ENCODE results near the gene ATG7. TPM values are rescaled to one million over a fixed set of nuclear protein-coding genes. Genes with fewer than 3 reads are reported as not detected.
A peak's percentile ranks its signal among the peaks of the same experiment; 100 is the strongest.

ATG7 gene
- total RNA-seq, 8 experiments from 2014 or later = 16.9 to 39.4 (median 24.8) TPM

DNA sequence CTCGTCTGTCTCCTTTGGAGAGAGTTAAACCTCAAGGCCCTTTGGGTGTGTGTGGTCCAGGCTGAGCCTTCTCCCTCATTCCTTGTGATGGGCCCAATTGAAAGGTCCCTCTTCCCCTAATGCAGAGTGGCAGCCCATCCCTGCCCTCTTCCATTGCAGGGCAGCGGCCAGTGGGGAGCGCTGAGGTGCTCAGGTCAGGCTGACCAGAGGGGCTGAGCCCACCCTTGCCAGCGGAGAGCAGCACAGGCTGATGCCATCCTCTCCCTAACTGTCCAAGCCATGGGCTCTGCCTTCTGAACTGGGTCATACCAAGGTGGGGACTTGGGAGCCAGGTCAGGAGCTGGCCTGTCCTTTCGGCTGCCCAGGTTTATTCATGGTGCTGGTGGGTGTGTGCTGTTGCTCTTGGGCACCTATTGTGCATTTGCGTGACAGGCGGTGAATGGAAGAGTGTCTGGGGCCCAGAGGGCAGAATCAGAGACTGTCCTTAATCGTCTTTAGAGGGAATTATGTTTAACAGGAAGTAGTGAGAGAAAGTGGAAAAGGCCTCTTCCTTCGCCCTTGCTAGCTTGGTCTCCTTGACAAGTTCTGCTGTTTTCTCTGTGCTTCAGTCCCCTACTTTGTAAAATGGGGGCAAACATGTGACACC, 274.6 kb downstream of the ATG7 start:
- in situ Hi-C loops (cut with MboI; ENCODE audit: low pct_unique_long_range_greater_than_20kb in 2 of 9, low sequenced_read_pairs in 9 of 9, unreplicated experiment in 9 of 9) = no loop called here
- WGBS, 10 experiments = 80 to 100% (median 94%) methylated on average over 1 to 6 of the region's 9 CpGs; no CpG with 5 or more reads in 3 of the 10 experiments
- ATAC-seq (replicated peaks in 6 of 8) = no peak
- peaks cover 0 to 18% of the 10 kb centered on the region in 2 donors for H3K4me1 ChIP-seq (replicated peaks in 1 of 2)
- no peak overlapping the region for H3K4me3 ChIP-seq
- H3K27ac ChIP-seq = no peak overlapping the region

- Histone ChIP-seq H3K4me1 (replicated peaks in 1 of 2) (peaks cover 0 to 18% of the 10 kb centered on the region in 2 donors), H3K4me3 (no peak overlapping the region), H3K27ac (no peak overlapping the region)
- in situ Hi-C loops (cut with MboI; ENCODE audit: low pct_unique_long_range_greater_than_20kb in 2 of 9, low sequenced_read_pairs in 9 of 9, unreplicated experiment in 9 of 9) = no loop called here
- ATAC-seq (replicated peaks in 6 of 8) = no peak
- 57 to 100% (median 85%) methylated on average over 1 to 2 of the region's 2 CpGs; no CpG with 5 or more reads in 1 of the 10 experiments for WGBS, 10 experiments
Measured at GRCh38 chr3:11547498-11547897, 275.3 kb downstream of the ATG7 start.

- Histone ChIP-seq H3K27ac (no peak overlapping the region), H3K4me3 (no peak overlapping the region), H3K4me1 (replicated peaks in 1 of 2) (peaks cover 0 to 14% of the 10 kb centered on the region in 2 donors)
- WGBS, 10 experiments = 20 to 100% (median 83%) methylated on average over 1 to 7 of the region's 7 CpGs; no CpG with 5 or more reads in 1 of the 10 experiments
- in situ Hi-C loops (cut with MboI; ENCODE audit: low pct_unique_long_range_greater_than_20kb in 2 of 9, low sequenced_read_pairs in 9 of 9, unreplicated experiment in 9 of 9) = no loop called here
- peak in 2 of 8 experiments; percentile 20 to 22 for ATAC-seq (replicated peaks in 6 of 8)
Measured at GRCh38 chr3:11548721-11549131, 276.5 kb downstream of the ATG7 start.

- no peak overlapping the region for H3K27ac ChIP-seq
- WGBS, 10 experiments = 12 to 100% (median 82%) methylated on average over 1 to 8 of the region's 9 CpGs; no CpG with 5 or more reads in 1 of the 10 experiments
- peaks cover 0 to 6% of the 10 kb centered on the region in 2 donors for H3K4me1 ChIP-seq (replicated peaks in 1 of 2)
- in situ Hi-C loops (cut with MboI; ENCODE audit: low pct_unique_long_range_greater_than_20kb in 2 of 9, low sequenced_read_pairs in 9 of 9, unreplicated experiment in 9 of 9) = no loop called here
- ATAC-seq (replicated peaks in 6 of 8) = peak in 1 of 8 experiments; percentile 7
- no peak overlapping the region for H3K4me3 ChIP-seq
Measured at GRCh38 chr3:11549580-11550140, 277.5 kb downstream of the ATG7 start.

DNA sequence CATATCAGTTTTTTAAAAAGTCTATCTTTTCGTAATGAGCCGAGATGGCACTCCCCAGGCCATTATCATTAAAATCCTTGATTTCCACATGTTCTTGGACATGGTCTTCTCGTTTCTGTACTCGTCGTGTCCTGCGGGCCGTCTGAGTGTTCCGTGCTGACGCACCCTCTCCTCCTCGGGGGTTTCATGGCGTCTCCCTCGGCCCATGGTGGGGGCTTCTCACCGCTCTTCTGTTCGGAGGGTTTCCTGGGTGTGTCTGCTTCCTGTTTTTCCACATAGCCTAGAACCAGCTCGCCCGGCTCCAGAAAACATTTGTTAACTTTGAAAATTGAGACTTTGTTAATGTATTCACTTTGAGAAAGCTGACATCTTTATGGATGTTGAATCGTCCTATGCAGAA, 278.8 kb downstream of the ATG7 start:
- Histone ChIP-seq H3K4me3 (no peak overlapping the region), H3K27ac (no peak overlapping the region), H3K4me1 (replicated peaks in 1 of 2) (peaks cover 3 to 6% of the 10 kb centered on the region in 2 donors)
- in situ Hi-C loops (cut with MboI; ENCODE audit: low pct_unique_long_range_greater_than_20kb in 2 of 9, low sequenced_read_pairs in 9 of 9, unreplicated experiment in 9 of 9) = no loop called here
- 5 to 100% (median 93%) methylated on average over 2 to 15 of the region's 17 CpGs for WGBS, 10 experiments
- ATAC-seq (replicated peaks in 6 of 8) = peak in 3 of 8 experiments; percentile 41 to 51 (median 48)

DNA sequence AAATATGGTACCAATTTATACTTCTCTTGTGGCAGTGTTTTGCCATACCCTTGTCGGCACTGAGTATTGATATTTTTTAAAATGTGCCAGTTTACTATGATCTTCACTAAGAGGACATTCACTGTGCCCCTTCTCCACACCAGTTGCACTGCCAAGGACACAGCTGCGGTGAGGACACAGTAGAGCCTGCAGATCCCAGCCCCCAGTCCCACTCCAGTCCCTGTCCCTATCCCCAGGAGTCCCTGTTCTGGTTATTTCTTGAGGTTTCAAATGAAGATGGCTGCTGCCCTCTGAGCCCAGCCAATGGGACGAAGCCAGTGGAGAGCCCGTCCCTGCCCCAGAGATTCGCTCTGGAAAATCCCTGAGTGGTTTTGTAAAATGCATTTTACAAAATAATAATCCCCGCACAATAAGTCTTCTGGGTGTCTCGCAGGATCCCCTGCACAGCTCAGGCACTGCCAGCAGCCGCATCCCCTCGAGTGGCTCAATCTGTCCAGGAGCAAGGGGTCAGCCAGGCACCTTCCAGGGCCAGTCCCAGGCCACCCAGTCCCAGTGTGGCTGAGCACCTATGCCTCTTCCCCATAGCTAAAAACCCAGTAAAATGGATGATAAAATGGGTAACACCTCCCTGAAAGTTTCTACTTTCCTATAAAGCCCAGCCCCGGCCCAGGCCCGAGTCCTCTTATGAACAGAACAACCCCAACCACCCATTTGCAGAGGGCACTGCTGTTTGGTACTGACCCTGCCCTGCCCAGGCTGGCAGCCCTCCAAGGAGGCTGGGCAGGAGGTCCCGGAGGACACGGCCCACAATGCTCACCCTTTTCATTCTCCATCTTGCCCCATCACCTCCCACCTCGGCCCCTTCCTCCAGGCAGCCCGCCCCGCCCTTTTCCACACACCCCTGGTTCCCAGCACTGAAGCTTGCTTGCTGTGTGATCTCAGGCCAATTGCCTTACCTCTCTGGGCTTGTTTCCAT, 280.4 kb downstream of the ATG7 start:
- in situ Hi-C loops (cut with MboI; ENCODE audit: low pct_unique_long_range_greater_than_20kb in 2 of 9, low sequenced_read_pairs in 9 of 9, unreplicated experiment in 9 of 9) = no loop called here
- Histone ChIP-seq H3K4me3 (no peak overlapping the region), H3K27ac (no peak overlapping the region), H3K4me1 (replicated peaks in 1 of 2) (peaks cover 18 to 22% of the 10 kb centered on the region in 2 donors)
- no peak for ATAC-seq (replicated peaks in 6 of 8)
- 60 to 100% (median 80%) methylated on average over 1 to 6 of the region's 16 CpGs; no CpG with 5 or more reads in 1 of the 10 experiments for WGBS, 10 experiments

DNA sequence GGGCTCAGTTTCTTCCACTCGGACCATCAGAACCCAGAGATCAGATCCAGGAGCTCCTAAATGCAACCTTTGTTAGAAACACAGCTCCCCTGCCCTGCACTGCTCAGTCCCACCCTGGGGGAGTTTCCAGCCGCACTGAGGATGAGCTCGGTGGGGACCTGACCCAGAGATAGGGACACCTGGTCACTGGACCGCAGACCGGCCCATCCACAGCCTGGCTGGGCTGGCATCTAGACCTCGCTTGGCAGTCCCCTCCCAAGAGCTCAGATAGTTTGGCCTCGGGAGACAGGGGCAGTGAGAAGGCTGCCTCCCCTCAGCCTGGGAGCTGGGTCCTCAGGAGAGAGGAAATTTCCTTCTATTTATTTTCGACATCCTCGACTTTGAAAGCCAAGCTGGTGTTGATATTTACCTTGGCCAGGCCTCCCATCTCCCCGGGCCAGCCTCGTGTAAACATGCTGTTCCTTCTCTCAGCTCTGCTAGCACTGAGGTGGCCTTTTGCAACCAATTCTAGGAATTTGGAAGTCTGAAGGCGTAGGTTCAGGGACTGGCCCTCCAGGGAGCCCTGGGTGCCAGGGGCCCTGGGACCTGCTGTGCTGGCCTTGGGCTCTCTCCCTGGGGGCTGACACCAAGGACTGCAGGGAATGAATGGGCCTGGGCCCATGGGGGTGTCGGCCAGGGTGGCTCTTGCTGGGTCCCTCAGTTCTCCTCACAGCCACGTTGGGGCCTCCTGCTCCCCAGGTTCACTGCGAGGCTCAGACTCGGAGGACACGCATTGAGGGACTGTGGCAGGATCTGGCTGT, 281.4 kb downstream of the ATG7 start:
- 0 to 100% (median 87%) methylated on average over 1 to 7 of the region's 17 CpGs; no CpG with 5 or more reads in 1 of the 10 experiments for WGBS, 10 experiments
- ATAC-seq (replicated peaks in 6 of 8) = peak in 1 of 8 experiments; percentile 50
- H3K27ac ChIP-seq = no peak overlapping the region
- in situ Hi-C loops (cut with MboI; ENCODE audit: low pct_unique_long_range_greater_than_20kb in 2 of 9, low sequenced_read_pairs in 9 of 9, unreplicated experiment in 9 of 9) = no loop called here
- peaks cover 29 to 32% of the 10 kb centered on the region in 2 donors for H3K4me1 ChIP-seq (replicated peaks in 1 of 2)
- H3K4me3 ChIP-seq = no peak overlapping the region

DNA sequence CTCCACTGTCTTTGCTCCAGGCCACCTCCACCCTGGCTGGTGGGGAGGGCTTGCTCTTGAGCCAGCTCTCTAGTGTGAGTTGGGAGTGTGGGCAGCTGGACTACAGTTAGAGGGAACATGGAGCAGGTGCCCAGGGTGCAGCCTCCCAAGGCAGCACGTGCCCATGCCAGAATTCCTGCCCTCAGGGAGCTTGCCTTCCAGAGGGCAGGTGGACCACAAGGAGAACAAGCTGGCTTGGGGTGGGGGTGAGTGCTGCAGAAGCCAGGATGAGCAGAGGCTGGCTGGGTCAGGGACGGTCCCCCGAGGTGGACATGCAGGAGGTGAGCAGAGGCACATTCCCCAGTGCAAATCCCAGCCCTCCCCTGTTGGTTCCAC, 282.0 kb downstream of the ATG7 start:
- in situ Hi-C loops (cut with MboI; ENCODE audit: low pct_unique_long_range_greater_than_20kb in 2 of 9, low sequenced_read_pairs in 9 of 9, unreplicated experiment in 9 of 9) = no loop called here
- Histone ChIP-seq H3K27ac (no peak overlapping the region), H3K4me1 (replicated peaks in 1 of 2) (peaks cover 29 to 34% of the 10 kb centered on the region in 2 donors), H3K4me3 (no peak overlapping the region)
- ATAC-seq (replicated peaks in 6 of 8) = no peak
- no CpG with 5 or more reads among the region's 3 CpGs for WGBS, 10 experiments

GRCh38 chr3:11554666-11555065, 282.5 kb downstream of the ATG7 start:
- no peak overlapping the region for H3K4me3 ChIP-seq
- no peak for ATAC-seq (replicated peaks in 6 of 8)
- WGBS, 10 experiments = 80 to 100% (median 82%) methylated on average over 1 to 4 of the region's 12 CpGs; no CpG with 5 or more reads in 6 of the 10 experiments
- no peak overlapping the region for H3K27ac ChIP-seq
- peaks cover 29 to 34% of the 10 kb centered on the region in 2 donors for H3K4me1 ChIP-seq (replicated peaks in 1 of 2)
- in situ Hi-C loops (cut with MboI; ENCODE audit: low pct_unique_long_range_greater_than_20kb in 2 of 9, low sequenced_read_pairs in 9 of 9, unreplicated experiment in 9 of 9) = no loop called here

GRCh38 chr3:11555211-11555782, 283.1 kb downstream of the ATG7 start:
- H3K4me1 ChIP-seq (replicated peaks in 1 of 2) = peaks cover 29 to 37% of the 10 kb centered on the region in 2 donors

DNA sequence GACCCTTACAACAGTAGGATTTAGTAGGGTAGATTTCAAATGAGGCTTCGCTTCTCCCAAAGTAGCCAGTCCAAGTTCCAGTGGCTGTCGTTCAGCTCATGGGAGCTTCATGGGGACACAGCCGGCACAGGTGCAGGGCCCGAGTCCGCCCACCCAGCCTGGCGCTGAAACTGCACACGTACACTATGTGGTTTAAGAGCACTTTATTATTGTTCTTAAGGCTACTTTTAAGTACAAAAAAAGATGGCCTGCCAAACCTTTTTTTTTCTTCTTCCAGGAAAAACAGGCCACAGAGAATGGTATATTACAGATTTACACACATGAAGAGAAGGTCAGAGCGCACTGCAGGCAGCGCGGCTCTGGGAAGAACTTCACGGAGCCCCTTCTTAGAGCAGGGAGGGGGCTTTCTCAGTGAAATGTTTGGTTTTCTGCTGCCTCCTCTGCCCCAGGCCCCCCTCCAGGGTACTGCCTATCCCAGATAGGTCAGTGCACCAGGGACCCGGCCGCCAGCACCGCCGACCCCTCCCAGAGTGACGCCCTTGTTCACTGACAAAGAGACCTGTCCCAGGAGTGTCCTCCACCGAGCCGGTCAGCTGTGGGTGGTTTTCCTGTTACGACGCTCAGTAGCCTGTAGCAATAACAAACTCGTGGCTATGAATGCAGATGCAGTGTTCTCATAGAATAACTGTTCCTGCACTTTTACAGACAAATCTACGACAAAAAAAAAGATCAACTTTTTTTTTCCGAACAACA, 283.9 kb downstream of the ATG7 start:
- peak in 3 of 8 experiments; percentile 13 to 17 (median 13) for ATAC-seq (replicated peaks in 6 of 8)
- H3K27ac ChIP-seq = peak overlapping the region in 1 of 2 donors; percentile 54

More at GRCh38 chr3:11555211-11555782, 283.1 kb downstream of the ATG7 start:
- WGBS, 10 experiments = 18 to 100% (median 90%) methylated on average over 1 to 2 of the region's 13 CpGs; no CpG with 5 or more reads in 4 of the 10 experiments
- no peak overlapping the region for H3K4me3 ChIP-seq
- peak in 3 of 8 experiments; percentile 26 to 54 (median 34) for ATAC-seq (replicated peaks in 6 of 8)
- in situ Hi-C loops (cut with MboI; ENCODE audit: low pct_unique_long_range_greater_than_20kb in 2 of 9, low sequenced_read_pairs in 9 of 9, unreplicated experiment in 9 of 9) = no loop called here
- H3K27ac ChIP-seq = peak overlapping the region in 1 of 2 donors; percentile 29

More for the DNA sequence above, 283.9 kb downstream of the ATG7 start:
- peaks cover 31 to 44% of the 10 kb centered on the region in 2 donors for H3K4me1 ChIP-seq (replicated peaks in 1 of 2)
- no peak overlapping the region for H3K4me3 ChIP-seq
- in situ Hi-C loops (cut with MboI; ENCODE audit: low pct_unique_long_range_greater_than_20kb in 2 of 9, low sequenced_read_pairs in 9 of 9, unreplicated experiment in 9 of 9) = no loop called here
- 73 to 100% (median 85%) methylated on average over 6 to 21 of the region's 23 CpGs; no CpG with 5 or more reads in 1 of the 10 experiments for WGBS, 10 experiments
